CD4-positive, alpha-beta T cell (primary cell): ENCODE measurements around the gene TMOD4. TPM values are rescaled to one million over a fixed set of nuclear protein-coding genes. Genes with fewer than 3 reads are reported as not detected.

Source experiments
- ATAC-seq: fragments of 200-7000 bp; cut with Tn5 transposase; one replicate; pipeline ENCODE4 v1.10.0; 2022; ENCODE audit warnings: mild to moderate bottlenecking; ENCODE audit not compliant: poor library complexity
- CTCF ChIA-PET: fragments of 350-600 bp; sonication (Branson Sonifier 250); formaldehyde crosslinking; loops from one replicate; lab custom pipeline; 2021; ENCODE audit warnings: antibody characterized with exemption, inconsistent platforms; lab: Charles Lee
- POLR2A ChIA-PET: fragments of 350-600 bp; sonication (Branson Sonifier 250); formaldehyde crosslinking; loops from one replicate; lab custom pipeline; 2021; ENCODE audit warnings: antibody characterized with exemption, inconsistent platforms; lab: Charles Lee
- DNase-seq, 14 experiments: peaks; one replicate each; pipeline ENCODE4 v3.0.0-alpha.2; 2013 to 2020; ENCODE audit warnings: mixed read lengths in 2 of 14
- H3K27ac ChIP-seq, 2 donors: one replicate each; pipeline versions ENCODE4 v1.5.1 to v1.7.0; 2013; ENCODE audit warnings: low read length in 2 of 2, low read depth in 1 of 2, mild to moderate bottlenecking in 1 of 2
- H3K27me3 ChIP-seq, 2 experiments: 1 replicate in 1 of 2; 2 replicates in 1 of 2; pipeline versions ENCODE4 v1.6.1 to v1.7.0; 2013; ENCODE audit warnings: low read length in 2 of 2, control low read depth in 1 of 2, mild to moderate bottlenecking in 1 of 2, moderate library complexity in 1 of 2; ENCODE audit not compliant: insufficient read depth in 2 of 2, control insufficient read depth in 1 of 2
- H3K36me3 ChIP-seq: one replicate; pipeline ENCODE4 v1.6.1; 2013; ENCODE audit warnings: low read length, control low read depth; ENCODE audit not compliant: insufficient read depth
- H3K4me1 ChIP-seq: one replicate; pipeline ENCODE4 v1.6.1; 2013; ENCODE audit warnings: low read length, control low read depth; ENCODE audit not compliant: insufficient read depth
- H3K4me3 ChIP-seq: one replicate; pipeline ENCODE4 v1.5.1; 2013; ENCODE audit warnings: mild to moderate bottlenecking, low read length, moderate library complexity
- H3K9me3 ChIP-seq, 2 experiments: 1 replicate in 1 of 2; 2 replicates in 1 of 2; pipeline versions ENCODE4 v1.6.1 to v1.7.0; 2013; ENCODE audit warnings: low read length in 2 of 2, mild to moderate bottlenecking in 2 of 2, control low read depth in 1 of 2, moderate library complexity in 1 of 2; ENCODE audit not compliant: control insufficient read depth in 1 of 2, insufficient read depth in 1 of 2
- H3K27ac Mint-ChIP-seq: one replicate; pipeline ENCODE4 v1.8.0; 2020; ENCODE audit warnings: mixed read lengths
- H3K27me3 Mint-ChIP-seq: one replicate; pipeline ENCODE4 v1.8.0; 2021; ENCODE audit warnings: mixed read lengths
- H3K36me3 Mint-ChIP-seq: one replicate; pipeline ENCODE4 v1.8.0; 2021; ENCODE audit warnings: low read depth, mixed read lengths
- H3K4me1 Mint-ChIP-seq: one replicate; pipeline ENCODE4 v1.8.0; 2021; ENCODE audit warnings: low read depth, mixed read lengths
- H3K4me3 Mint-ChIP-seq: one replicate; pipeline ENCODE4 v1.8.0; 2020; ENCODE audit warnings: mild to moderate bottlenecking, mixed read lengths
- H3K9me3 Mint-ChIP-seq: one replicate; pipeline ENCODE4 v1.8.0; 2020; ENCODE audit warnings: mixed read lengths
- intact Hi-C, 2 experiments: fragments of 100-400 bp; cut with DNase I in 1 of 2; cut with micrococcal nuclease in 1 of 2; formaldehyde crosslinking; loops; one replicate each; pipeline versions ENCODE4 v1.15.1 to v1.9.0; 2023 to 2025; cut with DNase I, micrococcal nuclease
- total RNA-seq, 174 experiments: library from RNA in 2 of 174; stranded (reverse) in 2 of 174; gene quantifications; one replicate each; pipeline ENCODE4 v1.2.3 and lab custom pipeline; 2021 to 2026
- TF ChIP-seq, protein P1 (sequence below): fragments of 200-600 bp; IDR thresholded peaks from one replicate; pipeline ENCODE4 v1.8.0; 2022; ENCODE audit warnings: antibody characterized with exemption, mild to moderate bottlenecking

The TMOD4 gene
- total RNA-seq, 2 experiments from 2014 or later = 1.6 TPM; not detected in 1

- Histone ChIP-seq H3K4me1 (peaks cover 4% of the 10 kb centered on the region), H3K27me3 (peaks cover 0 to 2% of the 10 kb centered on the region in 2 experiments), H3K4me3 (no peak overlapping the region), H3K27ac (no peak overlapping the region), H3K9me3 (no peaks in the 10 kb centered on the region), H3K36me3 (peaks cover 19% of the 10 kb centered on the region)
- no peaks in the 10 kb centered on the region for H3K27me3 Mint-ChIP-seq
- DNase-seq (peak in 1 of 14 experiments; percentile 18), ATAC-seq (no peak)
- peaks cover 41% of the 10 kb centered on the region for H3K36me3 Mint-ChIP-seq
- H3K4me3 Mint-ChIP-seq = no peak overlapping the region
- peak overlapping the region; percentile 38 for H3K27ac Mint-ChIP-seq
- intact Hi-C loops = no loop called here
- ChIA-PET POLR2A (no interaction called here), CTCF (no interaction called here)
- TF ChIP-seq, protein P1, sequence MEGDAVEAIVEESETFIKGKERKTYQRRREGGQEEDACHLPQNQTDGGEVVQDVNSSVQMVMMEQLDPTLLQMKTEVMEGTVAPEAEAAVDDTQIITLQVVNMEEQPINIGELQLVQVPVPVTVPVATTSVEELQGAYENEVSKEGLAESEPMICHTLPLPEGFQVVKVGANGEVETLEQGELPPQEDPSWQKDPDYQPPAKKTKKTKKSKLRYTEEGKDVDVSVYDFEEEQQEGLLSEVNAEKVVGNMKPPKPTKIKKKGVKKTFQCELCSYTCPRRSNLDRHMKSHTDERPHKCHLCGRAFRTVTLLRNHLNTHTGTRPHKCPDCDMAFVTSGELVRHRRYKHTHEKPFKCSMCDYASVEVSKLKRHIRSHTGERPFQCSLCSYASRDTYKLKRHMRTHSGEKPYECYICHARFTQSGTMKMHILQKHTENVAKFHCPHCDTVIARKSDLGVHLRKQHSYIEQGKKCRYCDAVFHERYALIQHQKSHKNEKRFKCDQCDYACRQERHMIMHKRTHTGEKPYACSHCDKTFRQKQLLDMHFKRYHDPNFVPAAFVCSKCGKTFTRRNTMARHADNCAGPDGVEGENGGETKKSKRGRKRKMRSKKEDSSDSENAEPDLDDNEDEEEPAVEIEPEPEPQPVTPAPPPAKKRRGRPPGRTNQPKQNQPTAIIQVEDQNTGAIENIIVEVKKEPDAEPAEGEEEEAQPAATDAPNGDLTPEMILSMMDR = no peak
- H3K9me3 Mint-ChIP-seq = no peaks in the 10 kb centered on the region
- H3K4me1 Mint-ChIP-seq = peaks cover 8% of the 10 kb centered on the region
Measured at GRCh38 chr1:151124763-151125403, 50.9 kb downstream of the TMOD4 start.

Other genes starting within 250 kb of the TMOD4 start
- gene SETDB1, start 249.6 kb downstream of the TMOD4 start, total RNA-seq = 10 to 100 TPM; 39.4 to 40.4 TPM
- 10 to 100 TPM; 73.8 to 80.1 TPM for gene CERS2, start 201.1 kb downstream of the TMOD4 start, total RNA-seq
- not detected for gene ANXA9, start 193.7 kb downstream of the TMOD4 start, total RNA-seq
- 1 to 10 TPM; 7.8 to 9.2 TPM for gene MINDY1, start 169.1 kb downstream of the TMOD4 start, total RNA-seq
- 10 to 100 TPM; 10.9 to 12.1 TPM for gene PRUNE1, start 167.5 kb downstream of the TMOD4 start, total RNA-seq
- gene BNIPL, start 139.4 kb downstream of the TMOD4 start, total RNA-seq = under 1 TPM; 0.30 to 0.42 TPM
- 1 to 10 TPM in 1 of 2 experiments, under 1 TPM in 1; 0.58 to 1.2 TPM for gene C1orf56, start 128.2 kb downstream of the TMOD4 start, total RNA-seq
- 100 to 1,000 TPM; 401 to 404 TPM for gene CDC42SE1, start 116.4 kb downstream of the TMOD4 start, total RNA-seq
- 1 to 10 TPM; 2.8 to 2.9 TPM for gene MLLT11, start 115.6 kb downstream of the TMOD4 start, total RNA-seq
- gene GABPB2, start 105.2 kb downstream of the TMOD4 start, total RNA-seq = 10 to 100 TPM; 23.7 to 25.5 TPM
- 1 to 10 TPM; 3.8 to 5.5 TPM for gene SEMA6C, start 29.4 kb downstream of the TMOD4 start, total RNA-seq
- under 1 TPM; 0.70 to 0.74 TPM for gene TNFAIP8L2, start 19.3 kb downstream of the TMOD4 start, total RNA-seq
- gene LYSMD1, start 10.1 kb downstream of the TMOD4 start, total RNA-seq = under 1 TPM; 0.55 to 0.67 TPM
- 10 to 100 TPM; 35.2 to 35.7 TPM for gene SCNM1, start 9.8 kb downstream of the TMOD4 start, total RNA-seq
- 10 to 100 TPM; 12.7 to 17.2 TPM for gene VPS72, start 14.2 kb upstream of the TMOD4 start, total RNA-seq
- 10 to 100 TPM; 41.7 to 44.7 TPM for gene PIP5K1A, start 22.6 kb upstream of the TMOD4 start, total RNA-seq
- gene PSMD4, start 78.8 kb upstream of the TMOD4 start, total RNA-seq = 10 to 100 TPM; 57.2 TPM
- gene ZNF687, start 106.3 kb upstream of the TMOD4 start, total RNA-seq = 10 to 100 TPM; 38.9 to 40.0 TPM
- 10 to 100 TPM; 50.2 to 51.0 TPM for gene PI4KB, start 151.4 kb upstream of the TMOD4 start, total RNA-seq
- gene RFX5, start 171.3 kb upstream of the TMOD4 start, total RNA-seq = 10 to 100 TPM; 62.0 to 65.7 TPM
- not detected for gene SELENBP1, start 196.7 kb upstream of the TMOD4 start, total RNA-seq
- gene PSMB4, start 223.6 kb upstream of the TMOD4 start, total RNA-seq = 100 to 1,000 TPM; 316 to 324 TPM